OCI-LY7 (cell line): ENCODE measurements around the gene LMOD1. TPM values are rescaled to one million over a fixed set of nuclear protein-coding genes. Genes with fewer than 3 reads are reported as not detected.

Experiments
- BruUV-seq: library from RNA; stranded (reverse); fragments of 400-500 nt; replicated peaks from 2 replicates; lab custom pipeline; 2021; lab: Mats Ljungman, UMichigan
- CTCF ChIA-PET: fragments of 300-600 bp; sonication (Branson Sonifier 250); formaldehyde crosslinking; loops from one replicate; lab custom pipeline; 2022; ENCODE audit warnings: antibody characterized with exemption; ENCODE audit not compliant: unreplicated experiment; lab: Charles Lee
- POLR2A ChIA-PET: fragments of 300-600 bp; sonication (Branson Sonifier 250); formaldehyde crosslinking; loops from one replicate; lab custom pipeline; 2022; ENCODE audit warnings: antibody characterized with exemption; lab: Charles Lee
- DNase-seq: peaks from one replicate; pipeline ENCODE4 v3.0.0-alpha.2; 2015; ENCODE audit warnings: low spot score
- H2AFZ ChIP-seq: fragments of 200-600 bp; sonication (generic), shearing (Covaris generic); 2 replicates; pipeline ENCODE4 v1.6.1; 2014; ENCODE audit warnings: mild to moderate bottlenecking, antibody characterized with exemption, low read length, moderate library complexity
- H3K27ac ChIP-seq: fragments of 200-600 bp; sonication (generic); 2 replicates; pipeline ENCODE4 v1.5.1; 2014; ENCODE audit warnings: mixed run types, low read depth, mild to moderate bottlenecking, moderate library complexity, low read length, inconsistent platforms; ENCODE audit not compliant: poor library complexity, severe bottlenecking
- H3K36me3 ChIP-seq: fragments of 200-600 bp; sonication (generic); 2 replicates; pipeline ENCODE4 v1.6.1; 2014; ENCODE audit warnings: mild to moderate bottlenecking, antibody characterized with exemption, low read length, moderate library complexity, mixed read lengths; ENCODE audit not compliant: insufficient read depth
- H3K4me1 ChIP-seq: fragments of 200-600 bp; sonication (generic); 2 replicates; pipeline ENCODE4 v1.5.1; 2014; ENCODE audit warnings: mild to moderate bottlenecking, low read length; ENCODE audit not compliant: insufficient read depth, poor library complexity, severe bottlenecking
- H3K4me2 ChIP-seq: fragments of 200-600 bp; sonication (generic); 2 replicates; pipeline ENCODE4 v1.6.1; 2014; ENCODE audit warnings: mild to moderate bottlenecking, low read length
- H3K4me3 ChIP-seq: fragments of 200-600 bp; sonication (generic); 2 replicates; pipeline ENCODE4 v1.5.1; 2014; ENCODE audit warnings: mild to moderate bottlenecking, low read depth, low read length; ENCODE audit not compliant: poor library complexity, severe bottlenecking
- H3K79me2 ChIP-seq: fragments of 200-600 bp; sonication (generic); 2 replicates; pipeline ENCODE4 v1.6.1; 2016; ENCODE audit warnings: low read depth, mild to moderate bottlenecking, low read length, moderate library complexity, mixed read lengths; ENCODE audit not compliant: insufficient read depth
- H3K9me2 ChIP-seq: fragments of 200-600 bp; sonication (generic); 2 replicates; pipeline ENCODE4 v1.6.1; 2016; ENCODE audit warnings: mild to moderate bottlenecking, low read length, mixed read lengths; ENCODE audit not compliant: insufficient read depth
- H3K9me3 ChIP-seq: fragments of 200-600 bp; sonication (generic); 2 replicates; pipeline ENCODE4 v1.6.1; 2014; ENCODE audit warnings: mild to moderate bottlenecking, mixed run types, low read length, mixed read lengths
- H4K20me1 ChIP-seq: fragments of 200-600 bp; sonication (generic); 2 replicates; pipeline ENCODE4 v1.6.1; 2014; ENCODE audit warnings: mild to moderate bottlenecking, antibody characterized with exemption, low read length, moderate library complexity, mixed read lengths; ENCODE audit not compliant: insufficient read depth
- EZH2phosphoT487 ChIP-seq: fragments of 200-600 bp; sonication (generic); IDR thresholded peaks from 2 replicates; pipeline ENCODE4 v1.6.1; 2018; ENCODE audit warnings: low read depth, borderline replicate concordance, mild to moderate bottlenecking, mixed run types, antibody characterized with exemption, low read length, moderate library complexity, mixed read lengths
- intact Hi-C: fragments of 100-400 bp; cut with micrococcal nuclease; formaldehyde crosslinking; loops from one replicate; pipeline ENCODE4 v1.10.0; 2022; ENCODE audit not compliant: unreplicated experiment
- total RNA-seq, 2 experiments: library from RNA; depleted of rRNA in 1 of 2; stranded (reverse); fragments of >200 nt in 1 of 2; shearing (Covaris generic) in 1 of 2; gene quantifications; 2 replicates each; pipeline ENCODE4 v1.2.3, GENCODE V29; 2014 to 2022
- TF ChIP-seq, protein P1 (sequence below): fragments of 200-600 bp; sonication (generic); conservative IDR thresholded peaks from 2 replicates; pipeline ENCODE4 v1.5.1; 2014; ENCODE audit warnings: mild to moderate bottlenecking, antibody characterized with exemption, low read length, moderate library complexity, mixed read lengths

Gene LMOD1
- total RNA-seq, 2 experiments from 2014 or later: not detected

DNA sequence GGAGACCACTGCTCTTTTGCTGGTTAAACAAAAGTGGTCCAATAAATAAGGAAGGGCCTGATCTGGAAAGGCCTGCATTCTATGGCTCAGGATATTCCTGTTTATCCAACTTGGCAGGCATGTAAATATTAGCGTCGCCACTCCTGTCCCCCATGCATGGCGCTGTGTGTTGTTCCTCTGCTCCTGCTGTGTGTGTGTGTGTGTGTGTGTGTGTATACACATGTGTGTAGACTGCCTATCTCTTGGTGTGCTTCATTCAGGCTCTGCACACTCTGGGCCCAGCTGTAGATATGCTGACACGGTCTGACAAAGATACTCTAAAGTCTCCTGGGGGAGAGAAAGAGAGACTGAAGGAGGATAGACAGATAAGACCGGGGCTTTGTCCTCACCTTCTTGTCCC, 6.8 kb downstream of the LMOD1 start:
- intact Hi-C loops: no loop called here
- Histone ChIP-seq H3K4me2 (no peak overlapping the region), H4K20me1 (no peaks in the 10 kb centered on the region), H3K27ac (no peak overlapping the region), H3K79me2 (no peaks in the 10 kb centered on the region), H3K4me1 (no peaks in the 10 kb centered on the region), H2AFZ (no peak overlapping the region), H3K4me3 (no peak overlapping the region), H3K9me2 (no peaks in the 10 kb centered on the region), H3K36me3 (no peaks in the 10 kb centered on the region), H3K9me3 (no peaks in the 10 kb centered on the region)
- CTCF ChIA-PET: no interaction called here
- TF ChIP-seq, protein P1, sequence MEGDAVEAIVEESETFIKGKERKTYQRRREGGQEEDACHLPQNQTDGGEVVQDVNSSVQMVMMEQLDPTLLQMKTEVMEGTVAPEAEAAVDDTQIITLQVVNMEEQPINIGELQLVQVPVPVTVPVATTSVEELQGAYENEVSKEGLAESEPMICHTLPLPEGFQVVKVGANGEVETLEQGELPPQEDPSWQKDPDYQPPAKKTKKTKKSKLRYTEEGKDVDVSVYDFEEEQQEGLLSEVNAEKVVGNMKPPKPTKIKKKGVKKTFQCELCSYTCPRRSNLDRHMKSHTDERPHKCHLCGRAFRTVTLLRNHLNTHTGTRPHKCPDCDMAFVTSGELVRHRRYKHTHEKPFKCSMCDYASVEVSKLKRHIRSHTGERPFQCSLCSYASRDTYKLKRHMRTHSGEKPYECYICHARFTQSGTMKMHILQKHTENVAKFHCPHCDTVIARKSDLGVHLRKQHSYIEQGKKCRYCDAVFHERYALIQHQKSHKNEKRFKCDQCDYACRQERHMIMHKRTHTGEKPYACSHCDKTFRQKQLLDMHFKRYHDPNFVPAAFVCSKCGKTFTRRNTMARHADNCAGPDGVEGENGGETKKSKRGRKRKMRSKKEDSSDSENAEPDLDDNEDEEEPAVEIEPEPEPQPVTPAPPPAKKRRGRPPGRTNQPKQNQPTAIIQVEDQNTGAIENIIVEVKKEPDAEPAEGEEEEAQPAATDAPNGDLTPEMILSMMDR: no peak
- no peak for TF ChIP-seq EZH2phosphoT487
- no TSS peak for BruUV-seq
- no peak for DNase-seq
- POLR2A ChIA-PET: interaction anchor here (0.7 kb wide), 1 partner anchor 28 kb away, joined by 3 read pairs; no protein-coding TSS in a partner anchor

DNA sequence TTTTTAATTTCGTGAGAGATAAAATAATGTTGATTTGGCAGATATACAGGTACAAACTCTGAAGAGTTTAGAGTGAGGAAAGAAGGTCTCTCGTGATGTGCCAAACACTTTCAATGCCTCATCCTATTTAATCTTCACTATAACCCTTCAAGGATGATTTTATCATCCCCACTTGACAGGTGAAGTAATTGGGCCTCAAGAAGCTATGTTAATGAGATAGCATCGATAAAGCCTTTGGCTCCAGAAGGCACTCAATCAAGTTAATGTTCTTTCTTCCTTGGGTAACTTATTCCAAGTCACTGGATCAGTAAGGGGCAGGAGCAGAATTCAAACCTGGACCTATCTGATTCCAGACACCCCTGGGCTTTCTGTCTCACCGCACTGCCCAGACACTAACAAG, 7.2 kb downstream of the LMOD1 start:
- Histone ChIP-seq H3K9me3 (no peaks in the 10 kb centered on the region), H4K20me1 (no peaks in the 10 kb centered on the region), H3K36me3 (no peaks in the 10 kb centered on the region), H3K4me1 (no peaks in the 10 kb centered on the region), H3K79me2 (no peaks in the 10 kb centered on the region), H3K4me3 (no peak overlapping the region), H2AFZ (no peak overlapping the region), H3K9me2 (no peaks in the 10 kb centered on the region), H3K4me2 (no peak overlapping the region), H3K27ac (no peak overlapping the region)
- POLR2A ChIA-PET: interaction anchor here (0.7 kb wide), 1 partner anchor 28 kb away, joined by 3 read pairs; no protein-coding TSS in a partner anchor
- BruUV-seq: no TSS peak
- CTCF ChIA-PET: no interaction called here
- intact Hi-C loops: no loop called here
- DNase-seq: no peak
- TF ChIP-seq, protein P1: no peak
- no peak for TF ChIP-seq EZH2phosphoT487

DNA sequence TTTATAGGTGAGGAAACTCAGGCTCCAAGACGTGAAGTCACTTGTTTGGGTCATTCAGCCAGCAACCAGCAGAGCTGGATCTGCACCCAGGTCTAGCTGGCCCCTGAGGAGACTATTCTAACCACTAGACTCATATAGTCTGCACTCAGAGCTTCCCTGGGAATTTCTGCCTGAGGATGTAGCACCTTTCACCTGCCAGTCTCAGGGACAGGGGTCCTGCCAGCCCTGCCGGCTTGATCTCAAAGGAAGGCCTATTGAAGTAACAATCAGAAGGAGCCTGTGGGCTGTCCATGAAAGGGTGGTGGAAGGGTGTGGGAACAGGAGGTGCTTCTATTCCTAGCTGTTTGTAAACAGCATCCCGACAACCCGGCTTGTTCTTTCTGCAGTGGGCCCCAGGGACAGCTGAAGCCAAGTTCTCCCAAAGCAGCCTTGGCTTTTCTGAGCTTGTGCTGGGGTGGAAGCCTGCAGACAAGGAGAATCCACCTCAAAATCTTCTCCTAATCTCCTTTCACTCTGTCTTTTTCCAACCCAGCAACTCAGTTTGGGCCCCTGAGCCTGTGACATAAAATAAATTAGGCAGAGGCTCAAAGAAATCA, 7.8 kb downstream of the LMOD1 start:
- Histone ChIP-seq H3K27ac (no peak overlapping the region), H3K9me2 (no peaks in the 10 kb centered on the region), H2AFZ (no peak overlapping the region), H3K36me3 (no peaks in the 10 kb centered on the region), H3K4me1 (no peaks in the 10 kb centered on the region), H4K20me1 (no peaks in the 10 kb centered on the region), H3K79me2 (no peaks in the 10 kb centered on the region), H3K4me2 (no peak overlapping the region), H3K9me3 (no peaks in the 10 kb centered on the region), H3K4me3 (no peak overlapping the region)
- intact Hi-C loops: no loop called here
- BruUV-seq: no TSS peak
- TF ChIP-seq, protein P1: no peak
- TF ChIP-seq EZH2phosphoT487: no peak
- no peak for DNase-seq
- CTCF ChIA-PET: no interaction called here
- POLR2A ChIA-PET: interaction anchor here (0.7 to 1.1 kb wide), 2 partner anchors 10 to 27 kb away, joined by 3 to 4 read pairs; no protein-coding TSS in a partner anchor
